ENCODE results near the gene IPCEF1.

IPCEF1 gene

GRCh38 chr6:154154389-154154967 lies 202.1 kb downstream of the IPCEF1 start:
- no peak overlapping the region for H3K4me3 ChIP-seq (ENCODE audit: low read depth, low read length)
- peak; percentile 84 for DNase-seq (ENCODE audit: low read depth)
- peak; percentile 39 for TF ChIP-seq CTCF (IDR thresholded peaks at IDR 0.05; ENCODE audit: insufficient read depth, low read depth, low read length, missing control alignments)

- DNase-seq (ENCODE audit: low read depth), result no peak
- TF ChIP-seq CTCF (IDR thresholded peaks at IDR 0.05; ENCODE audit: insufficient read depth, low read depth, low read length, missing control alignments), result no peak
- no peak overlapping the region for H3K4me3 ChIP-seq (ENCODE audit: low read depth, low read length)
Measured at GRCh38 chr6:154143753-154144152, 212.8 kb downstream of the IPCEF1 start.

GRCh38 chr6:154140743-154141142 lies 215.9 kb downstream of the IPCEF1 start:
- H3K4me3 ChIP-seq (ENCODE audit: low read depth, low read length), result no peak overlapping the region
- no peak for TF ChIP-seq CTCF (IDR thresholded peaks at IDR 0.05; ENCODE audit: insufficient read depth, low read depth, low read length, missing control alignments)
- no peak for DNase-seq (ENCODE audit: low read depth)

- no peak for TF ChIP-seq CTCF (IDR thresholded peaks at IDR 0.05; ENCODE audit: insufficient read depth, low read depth, low read length, missing control alignments)
- no peak for DNase-seq (ENCODE audit: low read depth)
- no peak overlapping the region for H3K4me3 ChIP-seq (ENCODE audit: low read depth, low read length)
Measured at GRCh38 chr6:154139892-154140291, 216.7 kb downstream of the IPCEF1 start.

GRCh38 chr6:154138793-154139192 lies 217.8 kb downstream of the IPCEF1 start:
- no peak overlapping the region for H3K4me3 ChIP-seq (ENCODE audit: low read depth, low read length)
- DNase-seq (ENCODE audit: low read depth), result no peak
- TF ChIP-seq CTCF (IDR thresholded peaks at IDR 0.05; ENCODE audit: insufficient read depth, low read depth, low read length, missing control alignments), result no peak

- TF ChIP-seq CTCF (IDR thresholded peaks at IDR 0.05; ENCODE audit: insufficient read depth, low read depth, low read length, missing control alignments), result no peak
- no peak for DNase-seq (ENCODE audit: low read depth)
- H3K4me3 ChIP-seq (ENCODE audit: low read depth, low read length), result no peak overlapping the region
Measured at GRCh38 chr6:154134471-154135147, 222.0 kb downstream of the IPCEF1 start.

- no peak for TF ChIP-seq CTCF (IDR thresholded peaks at IDR 0.05; ENCODE audit: insufficient read depth, low read depth, low read length, missing control alignments)
- H3K4me3 ChIP-seq (ENCODE audit: low read depth, low read length), result no peak overlapping the region
- no peak for DNase-seq (ENCODE audit: low read depth)
Measured at GRCh38 chr6:154127657-154128056, 228.9 kb downstream of the IPCEF1 start.

Measured in GM12865 (cell line).